Measurements from ENCODE around the gene ANLN.

GRCh38 chr7:36491317-36491716 is 101.7 kb downstream of the ANLN start:
- TF ChIP-seq CTCF (IDR thresholded peaks at IDR 0.05) (no peak), POLR2A (IDR thresholded peaks at IDR 0.05) (no peak), EP300 (IDR thresholded peaks at IDR 0.05) (no peak)
